B cell (primary cell): ENCODE results near the gene HYDIN. TPM values are rescaled to one million over a fixed set of nuclear protein-coding genes. Genes with fewer than 3 reads are reported as not detected.

ENCODE experiments used
- ATAC-seq: fragments of 200-7000 bp; cut with Tn5 transposase; one replicate; pipeline ENCODE4 v1.10.0; 2021; ENCODE audit warnings: low read depth, mild to moderate bottlenecking, moderate number of reproducible peaks, moderate library complexity
- CTCF ChIA-PET: fragments of 350-600 bp; sonication (Branson Sonifier 250); formaldehyde crosslinking; loops from one replicate; lab custom pipeline; 2021; ENCODE audit warnings: antibody characterized with exemption, inconsistent platforms; lab: Charles Lee
- POLR2A ChIA-PET: fragments of 350-600 bp; sonication (Branson Sonifier 250); formaldehyde crosslinking; loops from one replicate; lab custom pipeline; 2021; ENCODE audit warnings: antibody characterized with exemption; lab: Charles Lee
- DNase-seq: peaks from one replicate; pipeline ENCODE4 v3.0.0; 2013
- H2AFZ ChIP-seq: 2 replicates; pipeline ENCODE4 v1.6.1; 2012; ENCODE audit warnings: mild to moderate bottlenecking, low read depth, low read length; ENCODE audit not compliant: insufficient read depth, poor library complexity, severe bottlenecking
- H3K27ac ChIP-seq, 2 donors: 1 replicate in 1 of 2; 2 replicates in 1 of 2; pipeline ENCODE4 v1.5.1; 2012 to 2013; ENCODE audit warnings: low read length in 2 of 2, mild to moderate bottlenecking in 2 of 2, moderate library complexity in 1 of 2
- H3K27me3 ChIP-seq, 4 experiments: fragments of 200-600 bp in 1 of 4; sonication (generic) in 1 of 4; replicated peaks in 1 of 4; 1 replicate in 2 of 4; 2 replicates in 2 of 4; pipeline versions ENCODE4 v1.6.1 to v1.7.0; 2013 to 2016; ENCODE audit warnings: low read length in 3 of 4, mild to moderate bottlenecking in 2 of 4, mixed read lengths in 1 of 4, moderate library complexity in 1 of 4; ENCODE audit not compliant: insufficient read depth in 4 of 4, control insufficient read depth in 3 of 4; ENCODE audit errors: control extremely low read depth in 1 of 4
- H3K36me3 ChIP-seq, 2 experiments: replicated peaks in 1 of 2; 1 replicate in 1 of 2; 2 replicates in 1 of 2; pipeline versions ENCODE4 v1.6.1 to v1.7.1; 2013; ENCODE audit warnings: low read length in 1 of 2; ENCODE audit not compliant: insufficient read depth in 2 of 2, control insufficient read depth in 1 of 2; ENCODE audit errors: control extremely low read depth in 1 of 2, extremely low read depth in 1 of 2
- H3K4me1 ChIP-seq, 2 donors: fragments of 200-600 bp in 1 of 2; sonication (generic) in 1 of 2; 1 replicate in 1 of 2; 2 replicates in 1 of 2; pipeline versions ENCODE4 v1.5.1 to v1.6.1; 2013 to 2017; ENCODE audit warnings: low read length in 2 of 2; ENCODE audit not compliant: control insufficient read depth in 2 of 2, insufficient read depth in 2 of 2
- H3K4me2 ChIP-seq: replicated peaks from 2 replicates; pipeline ENCODE3; 2012; ENCODE audit warnings: mild to moderate bottlenecking, low read depth, low read length; ENCODE audit not compliant: poor library complexity, severe bottlenecking
- H3K4me3 ChIP-seq, 5 experiments: fragments of 200-600 bp in 1 of 5; sonication (generic) in 1 of 5; 1 replicate in 3 of 5; 2 replicates in 2 of 5; pipeline versions ENCODE4 v1.5.1 to v1.7.0; 2011 to 2016; ENCODE audit warnings: low read length in 4 of 5, mild to moderate bottlenecking in 4 of 5, low read depth in 2 of 5, control low read depth in 1 of 5, moderate library complexity in 1 of 5; ENCODE audit not compliant: insufficient read depth in 1 of 5; ENCODE audit errors: control extremely low read depth in 1 of 5, extremely low read depth in 1 of 5
- H3K79me2 ChIP-seq: fragments of 200-600 bp; sonication (generic); one replicate; pipeline ENCODE4 v1.6.0; 2016; ENCODE audit warnings: low read length; ENCODE audit not compliant: control insufficient read depth, insufficient read depth
- H3K9ac ChIP-seq: fragments of 200-600 bp; sonication (generic); 2 replicates; pipeline ENCODE4 v1.6.1; 2017; ENCODE audit warnings: mild to moderate bottlenecking, low read length, moderate library complexity
- H3K9me3 ChIP-seq, 3 donors: one replicate each; pipeline versions ENCODE4 v1.6.1 to v1.7.1; 2013; ENCODE audit warnings: low read length in 2 of 3; ENCODE audit not compliant: control insufficient read depth in 2 of 3, insufficient read depth in 1 of 3; ENCODE audit errors: control extremely low read depth in 1 of 3
- H4K20me1 ChIP-seq: 2 replicates; pipeline ENCODE4 v1.6.0; 2012; ENCODE audit warnings: mild to moderate bottlenecking, low read length; ENCODE audit not compliant: insufficient read depth, control insufficient read depth, poor library complexity, severe bottlenecking
- H3K27ac Mint-ChIP-seq: one replicate; pipeline ENCODE4 v1.8.0; 2021; ENCODE audit warnings: mixed read lengths
- H3K27me3 Mint-ChIP-seq: one replicate; pipeline ENCODE4 v1.8.0; 2021; ENCODE audit warnings: mixed read lengths
- H3K4me1 Mint-ChIP-seq: one replicate; pipeline ENCODE4 v1.8.0; 2021; ENCODE audit warnings: mixed read lengths
- H3K4me3 Mint-ChIP-seq: one replicate; pipeline ENCODE4 v1.8.0; 2021; ENCODE audit warnings: mixed read lengths
- H3K9me3 Mint-ChIP-seq: one replicate; pipeline ENCODE4 v1.8.0; 2022; ENCODE audit warnings: mixed read lengths; ENCODE audit not compliant: insufficient read depth
- EZH2 ChIP-seq: IDR thresholded peaks from 2 replicates; pipeline ENCODE4 v1.6.1; 2012; ENCODE audit warnings: borderline replicate concordance, low read depth, mild to moderate bottlenecking, moderate library complexity, low read length; ENCODE audit not compliant: insufficient read depth, poor library complexity, severe bottlenecking
- WGBS: methylation state at CpG from one replicate; pipeline ENCODE4 v1.1.5; 2013; ENCODE audit warnings: missing lambda C conversion rate; ENCODE audit not compliant: insufficient coverage; 5-methylcytosine and 5-hydroxymethylcytosine counted together
- intact Hi-C: fragments of 100-400 bp; cut with micrococcal nuclease; formaldehyde crosslinking; loops from one replicate; pipeline ENCODE4 v1.10.0; 2022
- polyA plus RNA-seq: library from polyadenylated mRNA; depleted of rRNA; stranded (reverse); fragments of >200 nt; gene quantifications from 2 replicates; pipeline ENCODE4 v1.2.3, GENCODE V29; 2012
- total RNA-seq, 2 donors: library from RNA; stranded (reverse); fragments of 120-200 nt in 1 of 2; gene quantifications; 1 replicate in 1 of 2; 2 replicates in 1 of 2; pipeline versions ENCODE4 v1.2.3 to v1.2.4, GENCODE V29; 2013 to 2022
- TF ChIP-seq, protein P1 (sequence below): fragments of 200-600 bp; IDR thresholded peaks from one replicate; pipeline ENCODE4 v1.8.0; 2022; ENCODE audit warnings: antibody characterized with exemption, mild to moderate bottlenecking

Gene HYDIN
- total and polyA plus RNA-seq, 2 donors (not counting 1 experiment from before 2014, with no cell fraction given): 0.10 TPM; not detected in 1

DNA sequence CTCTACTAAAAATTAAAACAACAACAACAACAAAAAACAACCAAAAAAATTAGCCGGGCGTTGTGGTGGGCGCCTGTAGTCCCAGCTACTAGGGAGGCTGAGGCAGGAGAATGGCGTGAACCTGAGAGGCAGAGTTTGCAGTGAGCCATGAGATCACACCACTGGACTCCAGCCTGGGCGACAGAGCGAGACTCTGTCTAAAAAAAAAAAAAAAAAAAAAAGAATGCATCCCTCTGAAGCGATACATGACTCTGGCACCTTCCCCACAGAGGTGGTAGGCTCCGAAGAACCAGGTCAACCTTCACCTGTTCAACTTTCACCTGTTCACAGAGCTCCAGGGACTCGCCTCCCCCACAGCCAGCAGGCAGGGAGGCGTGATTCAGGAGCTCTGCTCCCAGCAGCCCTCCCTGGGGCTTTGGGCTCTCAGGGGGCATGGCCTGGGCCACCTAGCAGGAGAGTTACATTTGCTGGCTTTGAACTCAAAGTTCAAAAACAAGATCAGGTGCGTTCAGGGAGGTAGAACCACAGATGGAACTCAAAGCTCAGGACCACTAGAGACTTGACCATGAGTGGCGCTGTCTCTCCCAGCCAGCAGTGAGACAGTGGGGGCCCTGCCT lies 435.1 kb downstream of the HYDIN start:
- H3K4me1 Mint-ChIP-seq: peaks cover 49% of the 10 kb centered on the region
- CTCF ChIA-PET: no interaction called here
- peak overlapping the region in 1 of 2 donors; percentile 1 for H3K27ac ChIP-seq
- no peaks in the 10 kb centered on the region for H3K27me3 ChIP-seq
- DNase-seq (no peak), ATAC-seq (no peak)
- POLR2A ChIA-PET: no interaction called here
- H3K9ac ChIP-seq: no peak overlapping the region
- H3K4me3 Mint-ChIP-seq: no peak overlapping the region
- H4K20me1 ChIP-seq: peaks cover 80% of the 10 kb centered on the region
- H3K79me2 ChIP-seq: peaks cover 100% of the 10 kb centered on the region
- H3K27ac Mint-ChIP-seq: no peak overlapping the region
- intact Hi-C loops: no loop called here
- WGBS: 86% methylated on average over 11 of the region's 12 CpGs
- H3K27me3 Mint-ChIP-seq: no peaks in the 10 kb centered on the region
- no peak for TF ChIP-seq EZH2
- TF ChIP-seq, protein P1, sequence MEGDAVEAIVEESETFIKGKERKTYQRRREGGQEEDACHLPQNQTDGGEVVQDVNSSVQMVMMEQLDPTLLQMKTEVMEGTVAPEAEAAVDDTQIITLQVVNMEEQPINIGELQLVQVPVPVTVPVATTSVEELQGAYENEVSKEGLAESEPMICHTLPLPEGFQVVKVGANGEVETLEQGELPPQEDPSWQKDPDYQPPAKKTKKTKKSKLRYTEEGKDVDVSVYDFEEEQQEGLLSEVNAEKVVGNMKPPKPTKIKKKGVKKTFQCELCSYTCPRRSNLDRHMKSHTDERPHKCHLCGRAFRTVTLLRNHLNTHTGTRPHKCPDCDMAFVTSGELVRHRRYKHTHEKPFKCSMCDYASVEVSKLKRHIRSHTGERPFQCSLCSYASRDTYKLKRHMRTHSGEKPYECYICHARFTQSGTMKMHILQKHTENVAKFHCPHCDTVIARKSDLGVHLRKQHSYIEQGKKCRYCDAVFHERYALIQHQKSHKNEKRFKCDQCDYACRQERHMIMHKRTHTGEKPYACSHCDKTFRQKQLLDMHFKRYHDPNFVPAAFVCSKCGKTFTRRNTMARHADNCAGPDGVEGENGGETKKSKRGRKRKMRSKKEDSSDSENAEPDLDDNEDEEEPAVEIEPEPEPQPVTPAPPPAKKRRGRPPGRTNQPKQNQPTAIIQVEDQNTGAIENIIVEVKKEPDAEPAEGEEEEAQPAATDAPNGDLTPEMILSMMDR: no peak
- peaks cover 23 to 28% of the 10 kb centered on the region in 2 donors for H3K4me1 ChIP-seq
- H2AFZ ChIP-seq: no peak overlapping the region
- no peaks in the 10 kb centered on the region for H3K9me3 Mint-ChIP-seq
- no peak overlapping the region for H3K4me3 ChIP-seq
- no peak overlapping the region for H3K4me2 ChIP-seq
- H3K9me3 ChIP-seq: no peaks in the 10 kb centered on the region
- H3K36me3 ChIP-seq: peaks cover 6 to 7% of the 10 kb centered on the region in 2 experiments

DNA sequence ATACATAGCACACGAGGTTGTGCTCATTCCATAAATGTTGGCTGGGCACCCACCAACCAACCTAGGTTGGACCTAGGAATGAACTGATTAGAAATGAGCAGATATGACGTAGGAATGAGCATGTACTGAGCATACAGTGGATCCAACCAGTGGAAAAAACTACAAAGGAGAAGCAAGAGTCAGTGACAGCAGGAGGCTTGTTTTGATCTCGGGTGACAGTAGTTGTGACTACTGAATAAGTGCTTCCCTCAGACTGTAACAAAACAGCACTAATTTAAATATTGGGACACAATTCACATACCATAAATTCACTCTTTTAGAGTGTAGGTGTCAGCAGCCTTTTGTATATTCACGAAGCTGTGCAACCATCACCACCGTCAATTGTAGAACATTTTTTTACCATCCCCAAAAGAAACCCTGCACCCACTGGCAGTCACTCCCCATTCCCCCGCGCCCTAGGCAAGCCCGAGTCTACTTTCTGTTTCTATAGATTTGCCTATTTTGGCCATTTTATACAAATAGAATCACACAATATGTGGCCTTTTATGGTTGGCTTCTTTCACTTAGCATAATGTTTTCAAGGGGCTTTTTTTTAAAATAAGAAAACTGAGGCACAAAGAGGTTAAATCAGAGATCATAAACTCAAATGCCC lies 436.5 kb downstream of the HYDIN start:
- Histone ChIP-seq H3K27me3 (no peaks in the 10 kb centered on the region), H3K4me1 (peaks cover 13 to 15% of the 10 kb centered on the region in 2 donors), H3K9me3 (no peaks in the 10 kb centered on the region), H3K27ac (peak overlapping the region; percentile 9 to 49), H3K79me2 (peaks cover 98% of the 10 kb centered on the region), H3K4me3 (peak overlapping the region in 1 of 5 experiments; percentile 11), H3K4me2 (peak overlapping the region; percentile 38), H4K20me1 (peaks cover 83% of the 10 kb centered on the region), H3K9ac (no peak overlapping the region), H3K36me3 (peaks cover 6 to 7% of the 10 kb centered on the region in 2 experiments), H2AFZ (no peak overlapping the region)
- Mint-ChIP-seq H3K4me1 (peaks cover 39% of the 10 kb centered on the region), H3K27me3 (no peaks in the 10 kb centered on the region), H3K4me3 (no peak overlapping the region), H3K27ac (no peak overlapping the region), H3K9me3 (no peaks in the 10 kb centered on the region)
- TF ChIP-seq EZH2: no peak
- TF ChIP-seq, protein P1: no peak
- CTCF ChIA-PET: interaction anchor here (0.6 to 1.0 kb wide), 2 partner anchors 23 to 277 kb away, joined by 3 to 5 read pairs; no protein-coding TSS in a partner anchor
- WGBS: 65% methylated on average over 3 of the region's 8 CpGs
- ATAC-seq (no peak), DNase-seq (no peak)
- POLR2A ChIA-PET: no interaction called here
- intact Hi-C loops: no loop called here
